HCT116 (cell line): ENCODE measurements around the gene PPP2R5C. TPM values are rescaled to one million over a fixed set of nuclear protein-coding genes. Genes with fewer than 3 reads are reported as not detected.
"Not testable (repeated sequence)": the region's sequence is repeated elsewhere in the genome, so short reads cannot be mapped to it uniquely, and the experiment has no call there.

Experiments used
- ATAC-seq: fragments of 200-7000 bp; cut with Tn5 transposase; 2 replicates; pipeline ENCODE4 v1.9.1; 2020; ENCODE audit warnings: mild to moderate bottlenecking, moderate library complexity
- BruUV-seq: library from RNA; stranded (reverse); fragments of 400-500 nt; replicated peaks from 2 replicates; lab custom pipeline; 2021; lab: Mats Ljungman, UMichigan
- CTCF ChIA-PET: fragments of 300-600 bp; sonication (Branson Sonifier 250); formaldehyde crosslinking; loops from one replicate; lab custom pipeline; 2021; ENCODE audit warnings: antibody characterized with exemption; lab: Charles Lee
- POLR2A ChIA-PET: fragments of 300-600, 350-600 bp; sonication (Branson Sonifier 250); formaldehyde crosslinking; loops from one replicate; lab custom pipeline; 2021; ENCODE audit warnings: antibody characterized with exemption; lab: Charles Lee
- RAD21 ChIA-PET, 2 experiments: fragments of 300-600 bp; sonication (Branson Sonifier 250); formaldehyde crosslinking; loops; one replicate each; lab custom pipeline; 2023; ENCODE audit warnings: low total read pairs in 2 of 2; ENCODE audit not compliant: uncharacterized antibody in 2 of 2, unreplicated experiment in 2 of 2, low non-redundant PET in 1 of 2; lab: Charles Lee
- DNase-seq: peaks from one replicate; pipeline ENCODE4 v3.0.0-alpha.2; 2010; ENCODE audit warnings: low read depth, low spot score
- H2AFZ ChIP-seq: fragments of 200-600 bp; shearing (Covaris generic), sonication (generic); 2 replicates; pipeline ENCODE4 v1.6.1; 2017; ENCODE audit warnings: low read depth, mixed run types, mixed read lengths, antibody characterized with exemption, low read length; ENCODE audit not compliant: poor library complexity, severe bottlenecking
- H3K27ac ChIP-seq: 2 replicates; pipeline ENCODE4 v1.5.1; 2012; ENCODE audit warnings: low read depth, low read length
- H3K27me3 ChIP-seq: fragments of 200-600 bp; sonication (generic); 2 replicates; pipeline ENCODE4 v1.6.1; 2016; ENCODE audit warnings: mixed run types, low read length, mixed read lengths; ENCODE audit not compliant: insufficient read depth
- H3K36me3 ChIP-seq, 2 experiments: fragments of 200-500 bp in 1 of 2; fragments of 200-600 bp in 1 of 2; sonication (Bioruptor generic) in 1 of 2; sonication (generic) in 1 of 2; 2 replicates each; pipeline versions ENCODE4 v1.5.1 to v1.6.1; 2014 to 2016; ENCODE audit warnings: low read length in 2 of 2, inconsistent platforms in 1 of 2, mixed read lengths in 1 of 2, mixed run types in 1 of 2; ENCODE audit not compliant: insufficient read depth in 2 of 2, control insufficient read depth in 1 of 2
- H3K4me1 ChIP-seq, 2 experiments: fragments of 200-600 bp in 1 of 2; sonication (generic) in 1 of 2; 2 replicates each; pipeline versions ENCODE4 v1.5.1 to v1.6.1; 2012 to 2017; ENCODE audit warnings: low read length in 2 of 2, inconsistent platforms in 1 of 2, mild to moderate bottlenecking in 1 of 2, mixed read lengths in 1 of 2, mixed run types in 1 of 2, moderate library complexity in 1 of 2; ENCODE audit not compliant: insufficient read depth in 2 of 2, control insufficient read depth in 1 of 2
- H3K4me2 ChIP-seq: fragments of 200-600 bp; sonication (generic); 2 replicates; pipeline ENCODE4 v1.6.1; 2017; ENCODE audit warnings: mixed run types, low read length, mixed read lengths
- H3K4me3 ChIP-seq, 2 experiments: fragments of 200-600 bp in 1 of 2; sonication (generic) in 1 of 2; replicated peaks in 1 of 2; 2 replicates each; pipeline ENCODE4 v1.5.1; 2011 to 2016; ENCODE audit warnings: low read length in 2 of 2, control low read depth in 1 of 2, low read depth in 1 of 2, mild to moderate bottlenecking in 1 of 2, mixed read lengths in 1 of 2, mixed run types in 1 of 2
- H3K79me2 ChIP-seq: fragments of 200-600 bp; sonication (generic); 2 replicates; pipeline ENCODE4 v1.6.1; 2017; ENCODE audit warnings: mild to moderate bottlenecking, mixed run types, low read length, moderate library complexity, mixed read lengths; ENCODE audit not compliant: insufficient read depth
- H3K9ac ChIP-seq: fragments of 200-600 bp; sonication (generic); 2 replicates; pipeline ENCODE4 v1.6.1; 2016; ENCODE audit warnings: low read length, mixed read lengths
- H3K9me2 ChIP-seq: fragments of 200-600 bp; sonication (generic), shearing (Covaris generic); 2 replicates; pipeline ENCODE4 v1.6.1; 2017; ENCODE audit warnings: mixed run types, mild to moderate bottlenecking, moderate library complexity; ENCODE audit not compliant: insufficient read depth
- H3K9me3 ChIP-seq, 2 experiments: fragments of 200-500 bp in 1 of 2; fragments of 200-600 bp in 1 of 2; sonication (Bioruptor generic) in 1 of 2; sonication (generic) in 1 of 2; 2 replicates each; pipeline ENCODE4 v1.6.1; 2014 to 2017; ENCODE audit warnings: low read length in 2 of 2, mixed read lengths in 2 of 2, inconsistent platforms in 1 of 2, low read depth in 1 of 2, mild to moderate bottlenecking in 1 of 2, mixed run types in 1 of 2, moderate library complexity in 1 of 2; ENCODE audit not compliant: control insufficient read depth in 1 of 2, insufficient read depth in 1 of 2
- H4K20me1 ChIP-seq: fragments of 200-600 bp; sonication (generic), shearing (Covaris generic); 2 replicates; pipeline ENCODE4 v1.6.1; 2017; ENCODE audit warnings: mixed run types, mild to moderate bottlenecking, moderate library complexity; ENCODE audit not compliant: insufficient read depth
- CBX3 ChIP-seq: IDR thresholded peaks from 2 replicates; pipeline ENCODE4 v1.6.1; 2012; ENCODE audit warnings: low read depth
- EGR1 ChIP-seq: IDR thresholded peaks from 2 replicates; pipeline ENCODE4 v1.6.1; 2012; ENCODE audit warnings: low read depth
- ELF1 ChIP-seq: IDR thresholded peaks from 2 replicates; pipeline ENCODE4 v1.6.1; 2012; ENCODE audit warnings: low read depth, borderline replicate concordance
- EZH2phosphoT487 ChIP-seq: fragments of 200-600 bp; IDR thresholded peaks from 2 replicates; pipeline ENCODE4 v1.6.1; 2018; ENCODE audit warnings: antibody characterized with exemption, borderline replicate concordance
- SIN3A ChIP-seq: IDR thresholded peaks from 2 replicates; pipeline ENCODE4 v1.6.1; 2012; ENCODE audit warnings: low read depth
- SP1 ChIP-seq: IDR thresholded peaks from 2 replicates; pipeline ENCODE4 v1.6.1; 2012; ENCODE audit warnings: low read depth
- SRF ChIP-seq: IDR thresholded peaks from 2 replicates; pipeline ENCODE4 v1.6.1; 2012; ENCODE audit warnings: low read depth
- ZBTB33 ChIP-seq: IDR thresholded peaks from 2 replicates; pipeline ENCODE4 v1.6.1; 2011; ENCODE audit warnings: mild to moderate bottlenecking, low read length, moderate library complexity; ENCODE audit not compliant: insufficient replicate concordance; ENCODE audit errors: extremely low read depth
- ZFX ChIP-seq: fragments of 450-650 bp; IDR thresholded peaks from 2 replicates; pipeline ENCODE4 v1.6.1; 2017
- intact Hi-C: fragments of 100-400 bp; cut with micrococcal nuclease; formaldehyde crosslinking; loops from 2 replicates; pipeline ENCODE4 v1.10.0; 2022
- total RNA-seq: library from RNA; stranded (reverse); gene quantifications from one replicate; pipeline ENCODE4 v1.2.1, GENCODE V29; 2021; ENCODE audit not compliant: unreplicated experiment
- TF ChIP-seq, protein P1 (sequence below): IDR thresholded peaks from 2 replicates; pipeline ENCODE4 v1.6.1; 2012

Gene PPP2R5C
- total RNA-seq, 1 experiment from 2014 or later = 117 TPM

DNA sequence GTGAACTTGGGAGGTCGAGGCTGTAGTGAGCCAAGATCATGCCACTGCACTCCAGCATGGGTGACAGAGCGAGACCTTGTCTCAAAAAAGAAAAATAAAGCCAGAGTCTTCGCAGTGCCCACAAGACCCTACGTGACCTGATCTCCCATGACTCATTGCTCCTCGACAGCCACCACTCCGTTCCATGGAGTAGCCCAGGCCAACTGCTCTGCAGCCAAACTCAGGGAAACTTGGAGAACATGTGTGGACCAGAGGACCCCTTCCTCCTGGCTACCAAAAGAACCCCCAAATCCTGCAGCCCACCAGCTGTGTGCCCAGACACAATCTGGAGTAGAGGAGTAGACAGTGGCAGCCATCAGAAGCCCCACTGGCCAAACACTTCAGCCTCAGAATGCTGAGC lies 32.1 kb upstream of the PPP2R5C start:
- no peak overlapping the region for H3K4me3 ChIP-seq
- no TSS peak for BruUV-seq
- intact Hi-C loops = no loop called here
- no peak overlapping the region for H3K9ac ChIP-seq
- no peak overlapping the region for H2AFZ ChIP-seq
- no peaks in the 10 kb centered on the region for H3K36me3 ChIP-seq
- H3K4me2 ChIP-seq = no peak overlapping the region
- ChIA-PET CTCF (no interaction called here), POLR2A (no interaction called here), RAD21 (no interaction called here)
- H3K79me2 ChIP-seq = no peaks in the 10 kb centered on the region
- H3K9me3 ChIP-seq = no peaks in the 10 kb centered on the region
- H3K27ac ChIP-seq = no peak overlapping the region
- DNase-seq = no peak
- TF ChIP-seq SIN3A (no peak), EGR1 (no peak), ZBTB33 (no peak), SP1 (no peak), EZH2phosphoT487 (no peak), CBX3 (no peak), SRF (no peak), ELF1 (no peak), ZFX (no peak)
- TF ChIP-seq, protein P1, sequence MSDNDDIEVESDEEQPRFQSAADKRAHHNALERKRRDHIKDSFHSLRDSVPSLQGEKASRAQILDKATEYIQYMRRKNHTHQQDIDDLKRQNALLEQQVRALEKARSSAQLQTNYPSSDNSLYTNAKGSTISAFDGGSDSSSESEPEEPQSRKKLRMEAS = no peak
- no peaks in the 10 kb centered on the region for H3K27me3 ChIP-seq
- H3K9me2 ChIP-seq = no peaks in the 10 kb centered on the region
- ATAC-seq = no peak
- no peaks in the 10 kb centered on the region for H4K20me1 ChIP-seq
- H3K4me1 ChIP-seq = peaks cover 21 to 42% of the 10 kb centered on the region in 2 experiments

DNA sequence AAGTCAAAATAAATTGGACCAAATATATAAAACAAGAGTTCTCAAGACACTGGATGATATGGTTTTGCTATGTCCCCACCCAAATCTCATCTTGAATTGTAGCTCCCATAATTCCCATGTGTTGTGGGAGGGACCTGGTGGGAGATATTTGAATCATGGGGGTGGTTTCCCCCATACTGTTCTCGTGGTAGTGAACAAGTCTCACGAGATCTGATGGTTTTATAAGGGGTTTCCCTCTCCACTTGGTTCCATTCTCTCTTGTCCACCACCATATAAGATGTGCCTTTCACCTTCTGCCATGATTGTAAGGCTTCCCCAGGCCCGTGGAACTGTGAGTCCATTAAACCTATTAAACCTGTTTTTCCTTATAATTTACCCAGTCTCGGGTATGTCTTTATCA lies 31.4 kb upstream of the PPP2R5C start:
- intact Hi-C loops = loop anchor here (2.0 kb wide), 1 partner anchor 219 kb away; no protein-coding TSS in a partner anchor
- CTCF ChIA-PET, H3K9ac ChIP-seq, H3K36me3 ChIP-seq, H3K9me2 ChIP-seq, BruUV-seq, H3K79me2 ChIP-seq, H3K9me3 ChIP-seq, H3K4me3 ChIP-seq, H2AFZ ChIP-seq, H3K27me3 ChIP-seq, DNase-seq, ATAC-seq, H4K20me1 ChIP-seq: not testable (repeated sequence)
- Histone ChIP-seq H3K4me2 (peak overlapping the region; percentile 82; the same call in 1 of the 2 replicates), H3K27ac (peak overlapping the region; percentile 69; the same call in 1 of the 2 replicates), H3K4me1 (peaks cover 21 to 49% of the 10 kb centered on the region in 2 experiments)
- POLR2A ChIA-PET = interaction anchor here (1.9 kb wide), 1 partner anchor 9 kb away, joined by 6 read pairs; no protein-coding TSS in a partner anchor
- RAD21 ChIA-PET = interaction anchor here in 1 of 2 experiments (1.2 to 1.6 kb wide), 2 partner anchors 23 to 30 kb away, joined by 3 to 5 read pairs; no protein-coding TSS in a partner anchor
